CD14-positive monocyte (primary cell): ENCODE results near the gene NKAIN4. TPM values are rescaled to one million over a fixed set of nuclear protein-coding genes. Genes with fewer than 3 reads are reported as not detected.

Source experiments
- DNase-seq, 3 donors: peaks; one replicate each; pipeline ENCODE4 v3.0.0-alpha.2; 2011 to 2022
- H2AFZ ChIP-seq: 2 replicates; pipeline ENCODE4 v1.6.0; 2012; ENCODE audit warnings: mild to moderate bottlenecking, low read depth, low read length, inconsistent platforms; ENCODE audit not compliant: insufficient read depth, poor library complexity, severe bottlenecking
- H3K27ac ChIP-seq, 2 donors: 1 replicate in 1 of 2; 2 replicates in 1 of 2; pipeline ENCODE4 v1.5.1; 2012 to 2013; ENCODE audit warnings: low read length in 2 of 2, control low read depth in 1 of 2, inconsistent platforms in 1 of 2, low read depth in 1 of 2, mild to moderate bottlenecking in 1 of 2
- H3K27me3 ChIP-seq, 2 donors: one replicate each; pipeline versions ENCODE4 v1.6.0 to v1.6.1; 2011 to 2013; ENCODE audit warnings: low read length in 2 of 2; ENCODE audit not compliant: control insufficient read depth in 2 of 2, insufficient read depth in 2 of 2
- H3K36me3 ChIP-seq, 2 donors: replicated peaks in 1 of 2; 1 replicate in 1 of 2; 2 replicates in 1 of 2; pipeline versions ENCODE4 v1.5.1 to v1.6.1; 2012 to 2013; ENCODE audit warnings: low read length in 2 of 2, control low read depth in 1 of 2, inconsistent platforms in 1 of 2, mild to moderate bottlenecking in 1 of 2; ENCODE audit not compliant: insufficient read depth in 2 of 2, control insufficient read depth in 1 of 2
- H3K4me1 ChIP-seq, 2 donors: 1 replicate in 1 of 2; 2 replicates in 1 of 2; pipeline versions ENCODE4 v1.5.1 to v1.6.1; 2012 to 2013; ENCODE audit warnings: low read length in 2 of 2, control low read depth in 1 of 2, inconsistent platforms in 1 of 2, mild to moderate bottlenecking in 1 of 2, moderate library complexity in 1 of 2; ENCODE audit not compliant: insufficient read depth in 2 of 2, control insufficient read depth in 1 of 2
- H3K4me2 ChIP-seq: replicated peaks from 2 replicates; pipeline ENCODE3; 2012; ENCODE audit warnings: low read length, moderate library complexity, mild to moderate bottlenecking; ENCODE audit not compliant: poor library complexity, severe bottlenecking; ENCODE audit errors: extremely low read depth
- H3K4me3 ChIP-seq, 3 experiments: fragments of 200-600 bp in 1 of 3; sonication (generic) in 1 of 3; replicated peaks in 1 of 3; 1 replicate in 2 of 3; 2 replicates in 1 of 3; pipeline ENCODE4 v1.5.1; 2011 to 2013; ENCODE audit warnings: low read length in 3 of 3, mild to moderate bottlenecking in 3 of 3, control low read depth in 2 of 3, low read depth in 2 of 3, inconsistent platforms in 1 of 3, moderate library complexity in 1 of 3
- H3K79me2 ChIP-seq: 2 replicates; pipeline ENCODE4 v1.6.0; 2012; ENCODE audit warnings: mild to moderate bottlenecking, control low read depth, inconsistent platforms, low read length, moderate library complexity; ENCODE audit not compliant: insufficient read depth
- H3K9ac ChIP-seq: 2 replicates; pipeline ENCODE4 v1.6.0; 2017; ENCODE audit warnings: low read length, mild to moderate bottlenecking; ENCODE audit not compliant: insufficient read depth, poor library complexity, severe bottlenecking
- H3K9me3 ChIP-seq, 2 donors: replicated peaks in 1 of 2; 1 replicate in 1 of 2; 2 replicates in 1 of 2; pipeline versions ENCODE4 v1.5.1 to v1.6.1; 2012 to 2013; ENCODE audit warnings: low read length in 2 of 2, control low read depth in 1 of 2; ENCODE audit not compliant: control insufficient read depth in 1 of 2, insufficient read depth in 1 of 2
- H4K20me1 ChIP-seq: 2 replicates; pipeline ENCODE4 v1.6.0; 2012; ENCODE audit warnings: mild to moderate bottlenecking, low read length, control low read depth, moderate library complexity; ENCODE audit not compliant: insufficient read depth
- H3K27ac Mint-ChIP-seq, 7 donors: one replicate each; pipeline ENCODE4 v1.8.0; 2020; ENCODE audit warnings: mild to moderate bottlenecking in 7 of 7, mixed read lengths in 7 of 7, moderate library complexity in 6 of 7, inconsistent platforms in 2 of 7
- H3K27me3 Mint-ChIP-seq, 3 donors: one replicate each; pipeline ENCODE4 v1.8.0; 2021 to 2022; ENCODE audit warnings: low read depth in 3 of 3, mild to moderate bottlenecking in 3 of 3, mixed read lengths in 3 of 3, moderate library complexity in 3 of 3, inconsistent platforms in 1 of 3
- H3K36me3 Mint-ChIP-seq, 2 donors: one replicate each; pipeline ENCODE4 v1.8.0; 2020; ENCODE audit warnings: mixed read lengths in 2 of 2, inconsistent platforms in 1 of 2, mild to moderate bottlenecking in 1 of 2
- H3K4me1 Mint-ChIP-seq: one replicate; pipeline ENCODE4 v1.8.0; 2020; ENCODE audit warnings: mild to moderate bottlenecking, mixed read lengths
- H3K4me3 Mint-ChIP-seq, 2 donors: one replicate each; pipeline ENCODE4 v1.8.0; 2020; ENCODE audit warnings: mild to moderate bottlenecking in 2 of 2, mixed read lengths in 2 of 2, moderate library complexity in 1 of 2
- H3K9me3 Mint-ChIP-seq, 7 donors: one replicate each; pipeline ENCODE4 v1.8.0; 2020 to 2022; ENCODE audit warnings: mixed read lengths in 7 of 7, mild to moderate bottlenecking in 6 of 7, moderate library complexity in 6 of 7, inconsistent platforms in 2 of 7
- CTCF ChIP-seq: fragments of 200-600 bp; IDR thresholded peaks from one replicate; pipeline ENCODE4 v1.8.0; 2022; ENCODE audit warnings: antibody characterized with exemption, mild to moderate bottlenecking
- WGBS: methylation state at CpG from one replicate; pipeline ENCODE4 v1.1.5; 2013; ENCODE audit warnings: missing lambda C conversion rate; ENCODE audit not compliant: insufficient coverage; 5-methylcytosine and 5-hydroxymethylcytosine counted together
- intact Hi-C, 2 donors: fragments of 100-400 bp; cut with micrococcal nuclease; formaldehyde crosslinking; loops; one replicate each; pipeline versions ENCODE4 v1.15.0 to v1.15.1; 2023
- polyA plus RNA-seq, 3 donors: library from polyadenylated mRNA; depleted of rRNA in 1 of 3; unstranded in 2 of 3; stranded (reverse) in 1 of 3; fragments of 300-500 nt in 2 of 3; fragments of >200 nt in 1 of 3; fragmentation: Illumina TruSeq in 2 of 3; gene quantifications; 1 replicate in 2 of 3; 2 replicates in 1 of 3; pipeline ENCODE4 v1.2.3, GENCODE V29; 2012 to 2021

The NKAIN4 gene
- polyA plus RNA-seq, 3 donors, result not detected

GRCh38 chr20:63293456-63293855, 39.2 kb upstream of the NKAIN4 start:
- H3K36me3 ChIP-seq, result peaks cover 9% of the 10 kb centered on the region in 2 donors
- TF ChIP-seq CTCF, result no peak
- no peak overlapping the region for H3K27ac ChIP-seq
- peaks cover 9% of the 10 kb centered on the region for H4K20me1 ChIP-seq
- Mint-ChIP-seq H3K9me3 (no peaks in the 10 kb centered on the region), H3K4me3 (no peak overlapping the region), H3K36me3 (peaks cover 5 to 9% of the 10 kb centered on the region in 2 donors), H3K27ac (no peak overlapping the region), H3K27me3 (peaks cover 19 to 39% (median 23%) of the 10 kb centered on the region in 3 donors), H3K4me1 (no peaks in the 10 kb centered on the region)
- no peak overlapping the region for H3K4me3 ChIP-seq
- peaks cover 0 to 17% of the 10 kb centered on the region in 2 donors for H3K27me3 ChIP-seq
- no peak overlapping the region for H3K9ac ChIP-seq
- WGBS, result 72% methylated on average over 7 of the region's 11 CpGs
- no peak overlapping the region for H2AFZ ChIP-seq
- no peaks in the 10 kb centered on the region for H3K79me2 ChIP-seq
- no peaks in the 10 kb centered on the region for H3K9me3 ChIP-seq
- intact Hi-C loops, result no loop called here
- DNase-seq, result no peak
- no peak overlapping the region for H3K4me2 ChIP-seq
- no peaks in the 10 kb centered on the region for H3K4me1 ChIP-seq

- Mint-ChIP-seq H3K27ac (peak within 1 kb of the TSS in 1 of 7 donors; percentile 64), H3K36me3 (peaks cover 9 to 15% of the 10 kb centered on the region in 2 donors), H3K27me3 (peaks cover 19 to 39% (median 23%) of the 10 kb centered on the region in 3 donors), H3K4me3 (no peak within 1 kb of the TSS), H3K4me1 (no peaks in the 10 kb centered on the region), H3K9me3 (no peaks in the 10 kb centered on the region)
- H3K9me3 ChIP-seq, result no peaks in the 10 kb centered on the region
- no peak within 1 kb of the TSS for H3K9ac ChIP-seq
- no peaks in the 10 kb centered on the region for H3K4me1 ChIP-seq
- H3K79me2 ChIP-seq, result no peaks in the 10 kb centered on the region
- peaks cover 0 to 17% of the 10 kb centered on the region in 2 donors for H3K27me3 ChIP-seq
- H3K4me3 ChIP-seq, result no peak within 1 kb of the TSS
- H3K27ac ChIP-seq, result no peak within 1 kb of the TSS
- WGBS, result 35% methylated on average over 6 of the region's 7 CpGs
- peaks cover 14 to 15% of the 10 kb centered on the region in 2 donors for H3K36me3 ChIP-seq
- no peak within 1 kb of the TSS for H3K4me2 ChIP-seq
- no peak for DNase-seq
- no peak within 1 kb of the TSS for H2AFZ ChIP-seq
- peaks cover 9% of the 10 kb centered on the region for H4K20me1 ChIP-seq
- intact Hi-C loops, result no loop called here
- TF ChIP-seq CTCF, result no peak
Observed at GRCh38 chr20:63292904-63293303, 38.6 kb upstream of the NKAIN4 start, which contains the start of gene COL20A1. Gene COL20A1, plus strand, starts transcription at chr20:63293186. Its CDS starts 1,922 bp downstream, at chr20:63295108.
